ENCODE measurements around the gene MFSD11.

DNA sequence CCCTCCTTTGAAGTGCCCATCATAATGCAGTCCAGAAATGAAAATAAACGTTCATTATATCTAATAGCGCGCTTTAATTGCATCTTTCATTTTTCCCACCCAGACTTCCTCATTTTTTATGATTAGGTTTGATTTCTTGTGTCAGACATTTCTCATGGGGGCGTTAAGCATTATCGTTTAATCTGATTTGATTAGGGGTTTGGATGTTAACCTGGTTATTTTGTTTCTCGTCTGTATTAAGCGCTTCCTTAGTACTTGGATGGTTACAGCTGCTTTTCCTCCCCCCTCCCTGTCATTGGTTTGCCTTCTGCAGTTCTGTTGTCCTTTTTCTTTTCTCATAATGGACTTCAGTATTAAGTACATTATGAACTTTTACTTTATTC is 540 bp downstream of the MFSD11 start:
- TF ChIP-seq, protein P1, sequence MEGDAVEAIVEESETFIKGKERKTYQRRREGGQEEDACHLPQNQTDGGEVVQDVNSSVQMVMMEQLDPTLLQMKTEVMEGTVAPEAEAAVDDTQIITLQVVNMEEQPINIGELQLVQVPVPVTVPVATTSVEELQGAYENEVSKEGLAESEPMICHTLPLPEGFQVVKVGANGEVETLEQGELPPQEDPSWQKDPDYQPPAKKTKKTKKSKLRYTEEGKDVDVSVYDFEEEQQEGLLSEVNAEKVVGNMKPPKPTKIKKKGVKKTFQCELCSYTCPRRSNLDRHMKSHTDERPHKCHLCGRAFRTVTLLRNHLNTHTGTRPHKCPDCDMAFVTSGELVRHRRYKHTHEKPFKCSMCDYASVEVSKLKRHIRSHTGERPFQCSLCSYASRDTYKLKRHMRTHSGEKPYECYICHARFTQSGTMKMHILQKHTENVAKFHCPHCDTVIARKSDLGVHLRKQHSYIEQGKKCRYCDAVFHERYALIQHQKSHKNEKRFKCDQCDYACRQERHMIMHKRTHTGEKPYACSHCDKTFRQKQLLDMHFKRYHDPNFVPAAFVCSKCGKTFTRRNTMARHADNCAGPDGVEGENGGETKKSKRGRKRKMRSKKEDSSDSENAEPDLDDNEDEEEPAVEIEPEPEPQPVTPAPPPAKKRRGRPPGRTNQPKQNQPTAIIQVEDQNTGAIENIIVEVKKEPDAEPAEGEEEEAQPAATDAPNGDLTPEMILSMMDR (IDR thresholded peaks at IDR 0.05), result no peak
- TF ChIP-seq POLR2A (IDR thresholded peaks at IDR 0.05), result no peak

Measured in heart left ventricle (tissue), 13 donors.